OCI-LY1 (cell line): ENCODE data around the gene DSC3.

Experiments
- EZH2 ChIP-seq: fragments of 200-600 bp; sonication (generic), shearing (Covaris generic); IDR thresholded peaks from 2 replicates; pipeline ENCODE4 v1.8.0; 2017; ENCODE audit warnings: borderline replicate concordance, mixed run types, mild to moderate bottlenecking, antibody characterized with exemption, low read length, moderate library complexity, mixed read lengths
- TF ChIP-seq, protein P1 (sequence below): fragments of 200-600 bp; sonication (generic), shearing (Covaris generic); IDR thresholded peaks from 2 replicates; pipeline ENCODE4 v1.5.1; 2017; ENCODE audit warnings: mild to moderate bottlenecking, antibody characterized with exemption, low read length, moderate library complexity, mixed read lengths

DNA sequence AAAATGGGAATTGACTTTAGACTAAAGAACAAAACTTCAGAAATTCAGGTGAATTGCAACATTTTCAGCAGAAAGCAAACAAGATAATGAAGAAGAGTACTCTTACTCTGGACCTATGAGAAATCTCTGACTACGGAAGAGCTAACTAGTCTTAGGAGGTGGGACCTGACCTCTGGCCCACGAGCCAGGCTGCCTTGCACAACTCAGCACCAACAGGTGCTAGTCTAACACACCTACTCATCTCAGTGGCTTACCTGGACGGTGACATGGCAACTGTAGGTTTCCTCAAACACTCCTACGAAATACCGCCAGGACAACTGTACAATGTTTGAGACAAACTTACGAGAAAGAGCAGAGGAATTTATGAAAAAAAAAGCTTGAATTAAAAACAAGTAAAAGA lies 3.1 kb upstream of the DSC3 start:
- TF ChIP-seq, protein P1, sequence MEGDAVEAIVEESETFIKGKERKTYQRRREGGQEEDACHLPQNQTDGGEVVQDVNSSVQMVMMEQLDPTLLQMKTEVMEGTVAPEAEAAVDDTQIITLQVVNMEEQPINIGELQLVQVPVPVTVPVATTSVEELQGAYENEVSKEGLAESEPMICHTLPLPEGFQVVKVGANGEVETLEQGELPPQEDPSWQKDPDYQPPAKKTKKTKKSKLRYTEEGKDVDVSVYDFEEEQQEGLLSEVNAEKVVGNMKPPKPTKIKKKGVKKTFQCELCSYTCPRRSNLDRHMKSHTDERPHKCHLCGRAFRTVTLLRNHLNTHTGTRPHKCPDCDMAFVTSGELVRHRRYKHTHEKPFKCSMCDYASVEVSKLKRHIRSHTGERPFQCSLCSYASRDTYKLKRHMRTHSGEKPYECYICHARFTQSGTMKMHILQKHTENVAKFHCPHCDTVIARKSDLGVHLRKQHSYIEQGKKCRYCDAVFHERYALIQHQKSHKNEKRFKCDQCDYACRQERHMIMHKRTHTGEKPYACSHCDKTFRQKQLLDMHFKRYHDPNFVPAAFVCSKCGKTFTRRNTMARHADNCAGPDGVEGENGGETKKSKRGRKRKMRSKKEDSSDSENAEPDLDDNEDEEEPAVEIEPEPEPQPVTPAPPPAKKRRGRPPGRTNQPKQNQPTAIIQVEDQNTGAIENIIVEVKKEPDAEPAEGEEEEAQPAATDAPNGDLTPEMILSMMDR, result no peak
- TF ChIP-seq EZH2, result no peak
